HepG2 (cell line): ENCODE results near the gene AUTS2. TPM values are rescaled to one million over a fixed set of nuclear protein-coding genes. Genes with fewer than 3 reads are reported as not detected.

Experiments used
- ARNTL ChIP-seq: sonication (generic); formaldehyde crosslinking; IDR thresholded peaks from 2 replicates; pipeline ENCODE4 v1.4.0; 2020; ENCODE audit warnings: mild to moderate bottlenecking, missing genetic modification reagents
- KAT8 ChIP-seq: IDR thresholded peaks from 2 replicates; pipeline ENCODE4 v1.6.1; 2016; ENCODE audit warnings: missing genetic modification reagents, missing compliant biosample characterization
- POLR2A ChIP-seq, 2 experiments: IDR thresholded peaks; 2 replicates each; pipeline ENCODE4 v1.6.1; 2011; ENCODE audit warnings: low read depth in 2 of 2, low read length in 2 of 2, mild to moderate bottlenecking in 1 of 2, moderate library complexity in 1 of 2; ENCODE audit not compliant: insufficient read depth in 1 of 2
- RBAK ChIP-seq: sonication (generic); formaldehyde crosslinking; IDR thresholded peaks from 2 replicates; pipeline ENCODE4 v1.5.1; 2020; ENCODE audit warnings: mild to moderate bottlenecking, missing genetic modification reagents
- polyA plus RNA-seq, 8 experiments: library from polyadenylated mRNA; depleted of rRNA in 3 of 8; stranded (reverse) in 7 of 8; unstranded in 1 of 8; fragments of >200 nt; fragmentation: Illumina TruSeq in 4 of 8; extraction: Trizol in 4 of 8; gene quantifications; 2 replicates each; pipeline versions ENCODE4 v1.2.1 to v1.2.3, GENCODE V29; 2011 to 2016; ENCODE audit warnings: low read depth in 4 of 8, missing spikeins in 1 of 8, mixed read lengths in 1 of 8; ENCODE audit not compliant: insufficient read depth in 1 of 8
- total RNA-seq, 5 experiments: library from RNA; depleted of rRNA; stranded (reverse); fragments of >200 nt; fragmentation: Illumina TruSeq; extraction: Trizol; gene quantifications; 2 replicates each; pipeline ENCODE4 v1.2.3, GENCODE V29; 2016; ENCODE audit warnings: low read depth in 1 of 5
- TF ChIP-seq, protein P1 (sequence below): sonication (generic); formaldehyde crosslinking; IDR thresholded peaks from one replicate; pipeline ENCODE4 v1.5.1; 2020; ENCODE audit warnings: mild to moderate bottlenecking, missing genetic modification reagents; ENCODE audit errors: not compliant biosample characterization
- TF ChIP-seq, protein P2 (sequence below), 2 experiments: IDR thresholded peaks; 2 replicates each; pipeline ENCODE4 v1.6.1; 2011 to 2012; ENCODE audit warnings: low read length in 2 of 2, borderline replicate concordance in 1 of 2, low read depth in 1 of 2, mild to moderate bottlenecking in 1 of 2, moderate library complexity in 1 of 2
- TF ChIP-seq, protein P3 (sequence below): sonication (generic); formaldehyde crosslinking; IDR thresholded peaks from 2 replicates; pipeline ENCODE4 v1.5.0; 2020; ENCODE audit warnings: missing genetic modification reagents

Gene AUTS2
- total and polyA plus RNA-seq, 2 of the 13 experiments (the other 11 are each of a cell fraction or from before 2014, with no cell fraction given): 0.38 TPM; not detected in 1

DNA sequence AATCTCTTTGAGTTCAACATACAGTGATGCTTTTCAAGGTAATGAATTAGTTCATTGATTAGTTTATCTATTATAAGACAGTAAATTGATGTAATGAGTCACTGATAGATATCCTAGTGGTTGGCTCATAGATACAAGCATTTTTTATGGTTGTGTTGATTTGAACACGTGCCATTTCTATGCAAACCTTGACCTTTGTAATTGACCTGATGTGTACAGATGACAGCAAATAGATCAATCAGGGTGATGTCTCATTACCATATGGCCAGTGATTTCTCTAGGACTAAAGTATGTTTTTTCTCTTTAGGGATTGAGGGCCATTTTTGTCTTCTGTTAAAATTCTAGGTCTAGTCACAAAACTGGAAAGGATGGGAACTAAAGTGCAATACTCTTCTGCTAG, 773.4 kb downstream of the AUTS2 start (continued):
- TF ChIP-seq, protein P1, sequence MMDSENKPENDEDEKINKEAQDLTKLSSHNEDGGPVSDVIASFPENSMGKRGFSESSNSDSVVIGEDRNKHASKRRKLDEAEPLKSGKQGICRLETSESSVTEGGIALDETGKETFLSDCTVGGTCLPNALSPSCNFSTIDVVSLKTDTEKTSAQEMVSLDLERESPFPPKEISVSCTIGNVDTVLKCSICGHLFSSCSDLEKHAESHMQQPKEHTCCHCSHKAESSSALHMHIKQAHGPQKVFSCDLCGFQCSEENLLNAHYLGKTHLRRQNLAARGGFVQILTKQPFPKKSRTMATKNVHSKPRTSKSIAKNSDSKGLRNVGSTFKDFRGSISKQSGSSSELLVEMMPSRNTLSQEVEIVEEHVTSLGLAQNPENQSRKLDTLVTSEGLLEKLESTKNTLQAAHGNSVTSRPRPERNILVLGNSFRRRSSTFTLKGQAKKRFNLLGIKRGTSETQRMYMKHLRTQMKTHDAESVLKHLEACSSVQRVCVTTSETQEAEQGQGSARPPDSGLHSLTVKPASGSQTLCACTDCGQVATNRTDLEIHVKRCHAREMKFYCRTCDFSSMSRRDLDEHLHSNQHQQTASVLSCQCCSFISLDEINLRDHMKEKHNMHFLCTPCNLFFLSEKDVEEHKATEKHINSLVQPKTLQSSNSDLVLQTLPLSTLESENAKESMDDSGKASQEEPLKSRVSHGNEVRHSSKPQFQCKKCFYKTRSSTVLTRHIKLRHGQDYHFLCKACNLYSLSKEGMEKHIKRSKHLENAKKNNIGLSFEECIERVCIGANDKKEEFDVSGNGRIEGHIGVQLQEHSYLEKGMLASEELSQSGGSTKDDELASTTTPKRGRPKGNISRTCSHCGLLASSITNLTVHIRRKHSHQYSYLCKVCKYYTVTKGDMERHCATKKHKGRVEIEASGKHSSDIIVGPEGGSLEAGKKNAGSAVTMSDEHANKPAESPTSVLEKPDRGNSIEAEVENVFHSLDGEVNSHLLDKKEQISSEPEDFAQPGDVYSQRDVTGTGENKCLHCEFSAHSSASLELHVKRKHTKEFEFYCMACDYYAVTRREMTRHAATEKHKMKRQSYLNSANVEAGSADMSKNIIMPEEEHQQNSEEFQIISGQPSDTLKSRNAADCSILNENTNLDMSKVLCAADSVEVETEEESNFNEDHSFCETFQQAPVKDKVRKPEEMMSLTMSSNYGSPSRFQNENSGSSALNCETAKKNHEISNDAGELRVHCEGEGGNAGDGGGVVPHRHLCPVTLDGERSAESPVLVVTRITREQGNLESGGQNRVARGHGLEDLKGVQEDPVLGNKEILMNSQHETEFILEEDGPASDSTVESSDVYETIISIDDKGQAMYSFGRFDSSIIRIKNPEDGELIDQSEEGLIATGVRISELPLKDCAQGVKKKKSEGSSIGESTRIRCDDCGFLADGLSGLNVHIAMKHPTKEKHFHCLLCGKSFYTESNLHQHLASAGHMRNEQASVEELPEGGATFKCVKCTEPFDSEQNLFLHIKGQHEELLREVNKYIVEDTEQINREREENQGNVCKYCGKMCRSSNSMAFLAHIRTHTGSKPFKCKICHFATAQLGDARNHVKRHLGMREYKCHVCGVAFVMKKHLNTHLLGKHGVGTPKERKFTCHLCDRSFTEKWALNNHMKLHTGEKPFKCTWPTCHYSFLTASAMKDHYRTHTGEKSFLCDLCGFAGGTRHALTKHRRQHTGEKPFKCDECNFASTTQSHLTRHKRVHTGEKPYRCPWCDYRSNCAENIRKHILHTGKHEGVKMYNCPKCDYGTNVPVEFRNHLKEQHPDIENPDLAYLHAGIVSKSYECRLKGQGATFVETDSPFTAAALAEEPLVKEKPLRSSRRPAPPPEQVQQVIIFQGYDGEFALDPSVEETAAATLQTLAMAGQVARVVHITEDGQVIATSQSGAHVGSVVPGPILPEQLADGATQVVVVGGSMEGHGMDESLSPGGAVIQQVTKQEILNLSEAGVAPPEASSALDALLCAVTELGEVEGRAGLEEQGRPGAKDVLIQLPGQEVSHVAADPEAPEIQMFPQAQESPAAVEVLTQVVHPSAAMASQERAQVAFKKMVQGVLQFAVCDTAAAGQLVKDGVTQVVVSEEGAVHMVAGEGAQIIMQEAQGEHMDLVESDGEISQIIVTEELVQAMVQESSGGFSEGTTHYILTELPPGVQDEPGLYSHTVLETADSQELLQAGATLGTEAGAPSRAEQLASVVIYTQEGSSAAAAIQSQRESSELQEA: no peak
- TF ChIP-seq, protein P2, sequence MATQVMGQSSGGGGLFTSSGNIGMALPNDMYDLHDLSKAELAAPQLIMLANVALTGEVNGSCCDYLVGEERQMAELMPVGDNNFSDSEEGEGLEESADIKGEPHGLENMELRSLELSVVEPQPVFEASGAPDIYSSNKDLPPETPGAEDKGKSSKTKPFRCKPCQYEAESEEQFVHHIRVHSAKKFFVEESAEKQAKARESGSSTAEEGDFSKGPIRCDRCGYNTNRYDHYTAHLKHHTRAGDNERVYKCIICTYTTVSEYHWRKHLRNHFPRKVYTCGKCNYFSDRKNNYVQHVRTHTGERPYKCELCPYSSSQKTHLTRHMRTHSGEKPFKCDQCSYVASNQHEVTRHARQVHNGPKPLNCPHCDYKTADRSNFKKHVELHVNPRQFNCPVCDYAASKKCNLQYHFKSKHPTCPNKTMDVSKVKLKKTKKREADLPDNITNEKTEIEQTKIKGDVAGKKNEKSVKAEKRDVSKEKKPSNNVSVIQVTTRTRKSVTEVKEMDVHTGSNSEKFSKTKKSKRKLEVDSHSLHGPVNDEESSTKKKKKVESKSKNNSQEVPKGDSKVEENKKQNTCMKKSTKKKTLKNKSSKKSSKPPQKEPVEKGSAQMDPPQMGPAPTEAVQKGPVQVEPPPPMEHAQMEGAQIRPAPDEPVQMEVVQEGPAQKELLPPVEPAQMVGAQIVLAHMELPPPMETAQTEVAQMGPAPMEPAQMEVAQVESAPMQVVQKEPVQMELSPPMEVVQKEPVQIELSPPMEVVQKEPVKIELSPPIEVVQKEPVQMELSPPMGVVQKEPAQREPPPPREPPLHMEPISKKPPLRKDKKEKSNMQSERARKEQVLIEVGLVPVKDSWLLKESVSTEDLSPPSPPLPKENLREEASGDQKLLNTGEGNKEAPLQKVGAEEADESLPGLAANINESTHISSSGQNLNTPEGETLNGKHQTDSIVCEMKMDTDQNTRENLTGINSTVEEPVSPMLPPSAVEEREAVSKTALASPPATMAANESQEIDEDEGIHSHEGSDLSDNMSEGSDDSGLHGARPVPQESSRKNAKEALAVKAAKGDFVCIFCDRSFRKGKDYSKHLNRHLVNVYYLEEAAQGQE (IDR thresholded peaks at IDR 0.05; ENCODE audit: borderline replicate concordance in 1 of 2, low read depth in 1 of 2, low read length in 2 of 2): no peak
- TF ChIP-seq ARNTL (CRISPR knock-in tag) (no peak), RBAK (CRISPR knock-in tag) (no peak), KAT8 (no peak), POLR2A (IDR thresholded peaks at IDR 0.05; ENCODE audit: insufficient read depth in 1 of 2, low read depth in 2 of 2, low read length in 2 of 2) (no peak)
- TF ChIP-seq, protein P3, sequence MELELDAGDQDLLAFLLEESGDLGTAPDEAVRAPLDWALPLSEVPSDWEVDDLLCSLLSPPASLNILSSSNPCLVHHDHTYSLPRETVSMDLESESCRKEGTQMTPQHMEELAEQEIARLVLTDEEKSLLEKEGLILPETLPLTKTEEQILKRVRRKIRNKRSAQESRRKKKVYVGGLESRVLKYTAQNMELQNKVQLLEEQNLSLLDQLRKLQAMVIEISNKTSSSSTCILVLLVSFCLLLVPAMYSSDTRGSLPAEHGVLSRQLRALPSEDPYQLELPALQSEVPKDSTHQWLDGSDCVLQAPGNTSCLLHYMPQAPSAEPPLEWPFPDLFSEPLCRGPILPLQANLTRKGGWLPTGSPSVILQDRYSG (CRISPR knock-in tag): no peak
